Thymus (tissue), 11 donors: ENCODE data around the gene BBX. TPM values are rescaled to one million over a fixed set of nuclear protein-coding genes. Genes with fewer than 3 reads are reported as not detected.
A peak's percentile ranks its signal among the peaks of the same experiment; 100 is the strongest.

ENCODE experiments used
- DNase-seq, 9 donors: peaks; one replicate each; pipeline ENCODE4 v3.0.0-alpha.2; 2013; ENCODE audit warnings: low spot score in 9 of 9, low read depth in 6 of 9, missing footprints in 1 of 9
- H3K27ac ChIP-seq, 2 donors: one replicate each; pipeline ENCODE4 v1.5.1; 2013; ENCODE audit warnings: control low read depth in 1 of 2, low read depth in 1 of 2, low read length in 1 of 2, mild to moderate bottlenecking in 1 of 2, moderate library complexity in 1 of 2
- H3K27me3 ChIP-seq, 2 donors: one replicate each; pipeline ENCODE4 v1.5.1; 2013; ENCODE audit warnings: low read length in 1 of 2; ENCODE audit not compliant: control insufficient read depth in 2 of 2, insufficient read depth in 1 of 2
- H3K36me3 ChIP-seq, 2 donors: one replicate each; pipeline ENCODE4 v1.5.1; 2013; ENCODE audit warnings: low read length in 1 of 2, mild to moderate bottlenecking in 1 of 2, moderate library complexity in 1 of 2; ENCODE audit not compliant: control insufficient read depth in 2 of 2, insufficient read depth in 2 of 2
- H3K4me1 ChIP-seq, 2 donors: one replicate each; pipeline ENCODE4 v1.5.1; 2013; ENCODE audit warnings: low read length in 2 of 2; ENCODE audit not compliant: control insufficient read depth in 2 of 2, insufficient read depth in 2 of 2
- H3K4me3 ChIP-seq, 2 donors: one replicate each; pipeline ENCODE4 v1.5.1; 2013; ENCODE audit warnings: low read length in 2 of 2, control low read depth in 1 of 2, mild to moderate bottlenecking in 1 of 2
- H3K9me3 ChIP-seq, 2 donors: one replicate each; pipeline ENCODE4 v1.5.1; 2013; ENCODE audit warnings: low read length in 1 of 2, mild to moderate bottlenecking in 1 of 2; ENCODE audit not compliant: control insufficient read depth in 2 of 2, insufficient read depth in 1 of 2
- WGBS: extraction: QIAGEN DNeasy Blood & Tissue Kit; methylation state at CpG from one replicate; pipeline ENCODE4 v1.1.7; 2013; 5-methylcytosine and 5-hydroxymethylcytosine counted together
- polyA plus RNA-seq: library from polyadenylated mRNA; stranded (reverse); fragments of 200-250 nt; gene quantifications from one replicate; pipeline ENCODE4 v1.2.3, GENCODE V29; 2013
- total RNA-seq: library from RNA; stranded (reverse); fragments of 120-200 nt; gene quantifications from one replicate; pipeline ENCODE4 v1.2.4, GENCODE V29; 2013
- donor health status: healthy.

Gene BBX
- total and polyA plus RNA-seq, 2 donors: 8.9 to 31.3 TPM

GRCh38 chr3:107629566-107629965 is 106.8 kb downstream of the BBX start:
- no peak for DNase-seq
- WGBS: 91% methylated on average over 4 of the region's 4 CpGs
- H3K36me3 ChIP-seq: no peaks in the 10 kb centered on the region

GRCh38 chr3:107630779-107631178 is 108.0 kb downstream of the BBX start:
- Histone ChIP-seq H3K4me1 (peaks cover 3 to 5% of the 10 kb centered on the region in 2 donors), H3K27ac (no peak overlapping the region), H3K9me3 (no peaks in the 10 kb centered on the region), H3K4me3 (no peak overlapping the region), H3K36me3 (no peaks in the 10 kb centered on the region), H3K27me3 (no peaks in the 10 kb centered on the region)
- no peak for DNase-seq

More at GRCh38 chr3:107629566-107629965, 106.8 kb downstream of the BBX start:
- Histone ChIP-seq H3K27me3 (no peaks in the 10 kb centered on the region), H3K9me3 (no peaks in the 10 kb centered on the region), H3K4me3 (no peak overlapping the region), H3K27ac (no peak overlapping the region), H3K4me1 (peaks cover 3 to 5% of the 10 kb centered on the region in 2 donors)

GRCh38 chr3:107632576-107632975 is 109.8 kb downstream of the BBX start:
- H3K9me3 ChIP-seq: no peaks in the 10 kb centered on the region
- H3K27ac ChIP-seq: no peak overlapping the region
- no peaks in the 10 kb centered on the region for H3K27me3 ChIP-seq
- 92% methylated on average over 2 of the region's 2 CpGs for WGBS
- no peaks in the 10 kb centered on the region for H3K36me3 ChIP-seq
- no peak for DNase-seq
- peaks cover 3 to 5% of the 10 kb centered on the region in 2 donors for H3K4me1 ChIP-seq
- H3K4me3 ChIP-seq: no peak overlapping the region

GRCh38 chr3:107633327-107634098 is 110.8 kb downstream of the BBX start:
- Histone ChIP-seq H3K27me3 (no peaks in the 10 kb centered on the region), H3K4me3 (no peak overlapping the region), H3K36me3 (no peaks in the 10 kb centered on the region), H3K27ac (peak overlapping the region in 1 of 2 donors; percentile 20), H3K4me1 (peaks cover 3 to 5% of the 10 kb centered on the region in 2 donors), H3K9me3 (no peaks in the 10 kb centered on the region)
- peak in 5 of 9 donors; percentile 8 to 54 (median 23) for DNase-seq
- WGBS: 34% methylated on average over 3 of the region's 3 CpGs

GRCh38 chr3:107634099-107634489 is 111.3 kb downstream of the BBX start:
- no peaks in the 10 kb centered on the region for H3K9me3 ChIP-seq
- 85% methylated on average over 3 of the region's 3 CpGs for WGBS
- H3K4me3 ChIP-seq: no peak overlapping the region
- DNase-seq: no peak
- no peaks in the 10 kb centered on the region for H3K36me3 ChIP-seq
- peaks cover 3 to 5% of the 10 kb centered on the region in 2 donors for H3K4me1 ChIP-seq
- no peaks in the 10 kb centered on the region for H3K27me3 ChIP-seq
- peak overlapping the region in 1 of 2 donors; percentile 20 for H3K27ac ChIP-seq

GRCh38 chr3:107637416-107638183 is 114.8 kb downstream of the BBX start:
- Histone ChIP-seq H3K4me1 (peaks cover 3 to 5% of the 10 kb centered on the region in 2 donors), H3K27me3 (no peaks in the 10 kb centered on the region), H3K4me3 (no peak overlapping the region), H3K9me3 (no peaks in the 10 kb centered on the region), H3K27ac (no peak overlapping the region), H3K36me3 (no peaks in the 10 kb centered on the region)
- DNase-seq: no peak
- WGBS: 93% methylated on average over 5 of the region's 5 CpGs

GRCh38 chr3:107641572-107642307 is 119.0 kb downstream of the BBX start:
- Histone ChIP-seq H3K27ac (no peak overlapping the region), H3K4me1 (peaks cover 0 to 5% of the 10 kb centered on the region in 2 donors), H3K9me3 (no peaks in the 10 kb centered on the region), H3K27me3 (no peaks in the 10 kb centered on the region), H3K36me3 (no peaks in the 10 kb centered on the region), H3K4me3 (no peak overlapping the region)
- no peak for DNase-seq
- 63% methylated on average over 2 of the region's 2 CpGs for WGBS

GRCh38 chr3:107643038-107643883 is 120.5 kb downstream of the BBX start:
- peaks cover 0 to 5% of the 10 kb centered on the region in 2 donors for H3K4me1 ChIP-seq
- no peak overlapping the region for H3K27ac ChIP-seq
- WGBS: 85% methylated on average over 6 of the region's 6 CpGs
- DNase-seq: peak in 2 of 9 donors; percentile 24 to 43
- H3K27me3 ChIP-seq: no peaks in the 10 kb centered on the region
- no peaks in the 10 kb centered on the region for H3K36me3 ChIP-seq
- no peak overlapping the region for H3K4me3 ChIP-seq
- H3K9me3 ChIP-seq: no peaks in the 10 kb centered on the region
